ENCODE data around the gene ATP1B1. TPM values are rescaled to one million over a fixed set of nuclear protein-coding genes. Genes with fewer than 3 reads are reported as not detected.

Gene ATP1B1
- total RNA-seq, 1 experiment from 2014 or later: 44.4 TPM

- Histone ChIP-seq H2BK15ac (ENCODE audit: low read depth, low read length) (no peak overlapping the region), H2BK120ac (ENCODE audit: low read depth, low read length, poor library complexity, severe bottlenecking) (no peak overlapping the region), H2BK12ac (ENCODE audit: insufficient read length, low read depth, low read length) (no peak overlapping the region), H2BK5ac (ENCODE audit: insufficient read length, low read length) (no peak overlapping the region), H3K79me2 (ENCODE audit: insufficient read depth, low read length) (no peaks in the 10 kb centered on the region), H3K27ac (ENCODE audit: insufficient read length, low read depth, low read length) (no peak overlapping the region), H3K14ac (ENCODE audit: insufficient read depth, low read length) (no peak overlapping the region), H4K20me1 (ENCODE audit: control insufficient read depth, insufficient read depth, insufficient read length) (no peaks in the 10 kb centered on the region), H3K9ac (ENCODE audit: extremely low read depth, insufficient read length, low read length) (no peak overlapping the region), H3K23me2 (ENCODE audit: insufficient read length, low read depth, low read length, poor library complexity, severe bottlenecking) (no peaks in the 10 kb centered on the region), H3K18ac (ENCODE audit: insufficient read length, low read depth, low read length) (no peak overlapping the region), H3K79me1 (ENCODE audit: insufficient read depth, low read depth, low read length, poor library complexity, severe bottlenecking) (no peaks in the 10 kb centered on the region), H3K4me1 (ENCODE audit: insufficient read depth, low read length) (no peaks in the 10 kb centered on the region; the same call in 1 of the 2 replicates), H3K23ac (ENCODE audit: insufficient read length, low read depth, low read length) (no peak overlapping the region), H3K27me3 (ENCODE audit: insufficient read depth, low read length) (no peaks in the 10 kb centered on the region), H2AK5ac (ENCODE audit: insufficient read length, low read length) (no peak overlapping the region), H2AFZ (ENCODE audit: low read length) (no peak overlapping the region), H4K91ac (ENCODE audit: insufficient read length, low read depth, low read length) (no peak overlapping the region), H3K9me3 (ENCODE audit: control insufficient read depth, low read depth, low read length) (no peaks in the 10 kb centered on the region), H4K8ac (replicated peaks; ENCODE audit: insufficient read length, low read depth, low read length) (no peak overlapping the region), H3K4ac (ENCODE audit: low read depth, low read length) (no peak overlapping the region), H3T11ph (ENCODE audit: low read length) (no peak overlapping the region), H4K5ac (ENCODE audit: insufficient read length, low read depth, low read length) (no peak overlapping the region), H2BK20ac (ENCODE audit: low read depth, low read length, poor library complexity, severe bottlenecking) (no peak overlapping the region), H3K4me2 (ENCODE audit: insufficient read depth, insufficient read length, low read length) (no peak overlapping the region), H3K56ac (ENCODE audit: insufficient read length, low read depth, low read length) (no peak overlapping the region)
- TF ChIP-seq, protein P1, sequence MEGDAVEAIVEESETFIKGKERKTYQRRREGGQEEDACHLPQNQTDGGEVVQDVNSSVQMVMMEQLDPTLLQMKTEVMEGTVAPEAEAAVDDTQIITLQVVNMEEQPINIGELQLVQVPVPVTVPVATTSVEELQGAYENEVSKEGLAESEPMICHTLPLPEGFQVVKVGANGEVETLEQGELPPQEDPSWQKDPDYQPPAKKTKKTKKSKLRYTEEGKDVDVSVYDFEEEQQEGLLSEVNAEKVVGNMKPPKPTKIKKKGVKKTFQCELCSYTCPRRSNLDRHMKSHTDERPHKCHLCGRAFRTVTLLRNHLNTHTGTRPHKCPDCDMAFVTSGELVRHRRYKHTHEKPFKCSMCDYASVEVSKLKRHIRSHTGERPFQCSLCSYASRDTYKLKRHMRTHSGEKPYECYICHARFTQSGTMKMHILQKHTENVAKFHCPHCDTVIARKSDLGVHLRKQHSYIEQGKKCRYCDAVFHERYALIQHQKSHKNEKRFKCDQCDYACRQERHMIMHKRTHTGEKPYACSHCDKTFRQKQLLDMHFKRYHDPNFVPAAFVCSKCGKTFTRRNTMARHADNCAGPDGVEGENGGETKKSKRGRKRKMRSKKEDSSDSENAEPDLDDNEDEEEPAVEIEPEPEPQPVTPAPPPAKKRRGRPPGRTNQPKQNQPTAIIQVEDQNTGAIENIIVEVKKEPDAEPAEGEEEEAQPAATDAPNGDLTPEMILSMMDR (conservative IDR thresholded peaks at IDR 0.05): no peak
- Mint-ChIP-seq H3K9me3 (no peaks in the 10 kb centered on the region), H3K4me3 (no peak overlapping the region), H3K36me3 (ENCODE audit: insufficient read depth in 1 of 3, low read depth in 3 of 3) (peaks cover 8 to 38% (median 31%) of the 10 kb centered on the region in 3 experiments; a peak in 6 of 7 replicates), H3K27me3 (ENCODE audit: low read depth) (no peaks in the 10 kb centered on the region), H3K4me1 (peaks cover 31% of the 10 kb centered on the region in 2 experiments), H3K27ac (0 out of 7 replicates have a peak overlapping the region, but pooled peaks of 1 of the 3 experiments have one; percentile 26)
- no CpG with 5 or more reads among the region's 5 CpGs for WGBS (ENCODE audit: extremely low coverage, insufficient read length, low lambda C conversion rate)
- no peak for DNase-seq
Measured at GRCh38 chr1:169133228-169133576, 26.7 kb downstream of the ATP1B1 start.

All from H9 (cell line).